HL-60 (cell line): ENCODE results near the gene DVL1.
"Not testable (repeated sequence)": the region's sequence is repeated elsewhere in the genome, so short reads cannot be mapped to it uniquely, and the experiment has no call there.

ENCODE experiments used
- CTCF ChIP-seq: IDR thresholded peaks from one replicate; pipeline ENCODE4 v1.5.1; 2011; ENCODE audit warnings: low read length, control low read depth, inconsistent platforms; ENCODE audit not compliant: insufficient read depth
- GABPA ChIP-seq: IDR thresholded peaks from 2 replicates; pipeline ENCODE4 v1.6.1; 2012; ENCODE audit warnings: low read depth
- POLR2AphosphoS5 ChIP-seq: IDR thresholded peaks from 2 replicates; pipeline ENCODE4 v1.6.1; 2012; ENCODE audit warnings: low read depth

GRCh38 chr1:1316199-1316598, 33.0 kb downstream of the DVL1 start:
- not testable (repeated sequence) for TF ChIP-seq CTCF, GABPA
- TF ChIP-seq POLR2AphosphoS5, result 0 out of 2 replicates have a peak, but pooled peaks have one; percentile 2
